HG02943 (cell line): ENCODE data around the gene MYCBP2.
"Not testable (repeated sequence)": the region's sequence is repeated elsewhere in the genome, so short reads cannot be mapped to it uniquely, and the experiment has no call there.

Source experiments
- ATAC-seq: cut with Tn5 transposase; IDR thresholded peaks from one replicate; pipeline ENCODE4 v1.9.1; 2021; ENCODE audit warnings: mild to moderate bottlenecking, low read depth, moderate library complexity; ENCODE audit not compliant: unreplicated experiment

MYCBP2 gene

DNA sequence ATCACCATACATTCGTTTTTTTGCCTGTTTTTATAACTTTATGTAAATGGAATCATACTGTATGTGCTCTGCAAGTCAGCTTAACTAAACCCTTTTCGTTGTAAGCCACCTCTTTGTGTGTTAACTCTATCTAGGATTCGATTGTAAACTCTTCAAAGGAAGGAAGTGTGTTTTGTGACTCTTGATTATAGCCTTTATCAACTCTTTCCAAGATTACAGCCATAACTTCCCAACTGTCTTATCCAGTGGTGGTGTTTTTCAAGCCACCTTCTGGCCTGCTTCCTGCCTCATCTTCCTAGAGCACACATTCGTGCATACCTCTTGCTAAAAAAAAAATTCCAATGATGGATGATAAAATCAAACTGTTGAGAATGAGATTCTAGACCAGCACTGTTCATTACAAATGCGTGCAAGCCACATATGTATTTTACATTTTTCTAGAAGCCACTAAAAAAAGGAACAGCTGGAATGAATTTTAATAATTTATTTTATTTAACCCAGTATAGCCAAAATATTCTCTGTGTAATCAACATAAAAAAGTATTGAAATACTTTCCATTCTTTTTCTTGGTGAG lies 287.9 kb downstream of the MYCBP2 start:
- ATAC-seq: no peak

DNA sequence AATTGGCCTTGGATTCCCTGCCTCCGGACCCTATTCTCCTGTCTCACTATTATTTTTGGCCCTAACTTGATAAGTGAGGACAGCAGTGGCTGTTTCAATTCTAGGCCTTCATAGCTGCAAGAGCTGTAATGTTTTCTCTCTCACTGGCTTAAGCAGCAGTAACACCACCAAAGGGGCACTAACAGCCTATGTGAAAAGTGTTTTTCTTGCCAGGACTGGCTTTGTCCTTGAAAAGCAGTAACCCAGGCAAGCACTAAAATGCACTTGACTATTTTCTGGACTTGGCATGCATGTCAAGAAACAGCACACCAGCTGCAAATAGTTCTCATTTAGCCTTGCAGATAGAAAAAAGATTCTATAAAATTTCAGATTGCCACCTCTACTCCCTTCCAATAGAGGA lies 290.6 kb downstream of the MYCBP2 start:
- no peak for ATAC-seq

GRCh38 chr13:77034881-77035280 lies 292.0 kb downstream of the MYCBP2 start:
- ATAC-seq: no peak

GRCh38 chr13:77033717-77034302 lies 293.1 kb downstream of the MYCBP2 start:
- no peak for ATAC-seq

GRCh38 chr13:77031656-77032243 lies 295.1 kb downstream of the MYCBP2 start:
- no peak for ATAC-seq

DNA sequence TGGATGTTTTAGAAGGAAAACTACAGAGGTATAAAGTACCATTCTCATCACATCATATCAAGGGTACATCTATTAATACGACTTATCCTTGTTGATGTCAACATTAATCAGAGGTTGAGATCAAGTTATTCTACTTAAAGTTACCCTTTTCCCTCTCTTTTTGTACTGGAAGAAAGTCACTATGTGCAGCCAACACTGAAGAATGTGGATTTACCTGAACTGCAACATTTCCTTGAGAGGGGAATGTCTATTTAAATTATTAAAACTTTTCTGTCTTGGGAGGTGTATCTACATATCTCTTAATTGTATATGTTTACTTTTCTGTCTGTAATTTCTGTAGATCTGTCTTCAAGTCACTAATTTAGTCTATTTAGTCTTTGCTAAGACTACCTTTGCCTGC lies 297.5 kb downstream of the MYCBP2 start:
- no peak for ATAC-seq

GRCh38 chr13:77028202-77028601 lies 298.7 kb downstream of the MYCBP2 start:
- ATAC-seq: no peak

DNA sequence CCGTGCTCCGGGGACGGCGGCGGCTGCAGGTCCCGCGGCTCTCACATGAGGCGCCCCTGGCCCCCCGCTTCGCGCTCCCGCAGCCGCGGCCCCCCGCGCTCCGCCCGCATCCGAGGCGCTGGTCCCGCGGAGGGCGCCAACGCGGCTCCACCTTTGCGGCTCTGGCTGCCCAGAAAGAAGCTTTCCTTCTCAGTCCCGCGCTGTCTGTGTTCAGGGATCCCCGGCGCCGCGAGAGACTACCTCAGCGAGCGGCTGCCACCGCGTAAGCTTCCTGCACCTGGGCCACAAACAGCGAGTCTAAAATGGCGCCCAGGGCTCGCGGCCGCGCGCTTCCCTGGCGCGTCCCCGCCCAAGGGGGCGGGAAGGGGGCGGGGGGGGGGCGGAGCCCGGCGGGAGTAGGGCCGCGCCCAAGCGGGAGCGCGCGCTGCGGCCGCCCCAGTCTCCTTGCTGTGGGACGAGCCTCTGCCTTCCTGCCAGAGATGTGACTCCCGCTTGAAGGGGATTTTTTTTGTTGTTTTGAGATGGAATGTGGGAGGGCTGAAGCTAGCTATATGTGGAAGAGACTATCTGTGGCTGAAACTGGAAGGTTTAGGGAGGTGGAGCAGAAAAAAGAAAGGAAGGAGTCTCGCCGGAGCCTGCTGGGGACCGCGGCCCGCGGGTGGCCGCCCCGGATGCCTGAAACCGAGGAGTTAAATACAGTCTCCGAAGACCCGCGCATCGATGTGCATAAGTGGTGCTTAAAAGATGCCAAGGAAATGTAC lies 299.9 kb downstream of the MYCBP2 start, which contains the start of gene FBXL3:
Gene FBXL3, minus strand, starts transcription at position 299 of the 761 bp plus-strand sequence. CDS start 5,299 bp downstream, outside the sequence.
- ATAC-seq: peak; percentile 60

DNA sequence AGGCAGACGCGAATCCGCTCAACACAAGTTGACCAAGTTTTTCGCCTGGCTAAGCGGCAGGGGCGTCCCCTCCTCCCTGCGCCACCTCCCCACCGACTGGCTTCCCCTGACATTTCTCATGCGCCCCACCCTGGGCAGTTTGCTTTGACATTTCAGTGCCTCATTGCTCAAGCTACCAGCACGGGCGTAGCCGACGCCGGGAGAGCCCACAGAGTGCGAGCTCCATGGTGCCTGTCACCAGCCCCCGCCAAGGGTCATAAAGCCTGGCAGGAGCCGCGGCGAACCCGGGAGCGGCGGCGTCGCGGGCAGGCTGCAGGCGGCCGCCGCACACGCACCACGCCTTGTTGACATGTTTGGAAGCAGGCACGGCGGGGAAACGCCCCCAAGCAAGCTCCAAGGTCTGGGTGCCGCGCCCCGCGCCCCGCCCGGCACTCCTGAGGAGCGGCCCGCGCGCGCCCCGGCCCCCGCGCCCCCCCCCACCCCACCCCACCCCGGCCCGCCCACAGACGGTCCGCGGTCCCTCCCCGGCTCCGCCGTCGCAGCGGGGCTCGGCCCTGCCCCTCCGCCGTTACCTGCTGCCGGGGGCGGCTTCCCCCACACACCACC lies 300.5 kb downstream of the MYCBP2 start:
- peak; percentile 48 for ATAC-seq

GRCh38 chr13:77022341-77022740 lies 304.6 kb downstream of the MYCBP2 start:
- no peak for ATAC-seq

GRCh38 chr13:77019756-77020155 lies 307.1 kb downstream of the MYCBP2 start:
- ATAC-seq: no peak

DNA sequence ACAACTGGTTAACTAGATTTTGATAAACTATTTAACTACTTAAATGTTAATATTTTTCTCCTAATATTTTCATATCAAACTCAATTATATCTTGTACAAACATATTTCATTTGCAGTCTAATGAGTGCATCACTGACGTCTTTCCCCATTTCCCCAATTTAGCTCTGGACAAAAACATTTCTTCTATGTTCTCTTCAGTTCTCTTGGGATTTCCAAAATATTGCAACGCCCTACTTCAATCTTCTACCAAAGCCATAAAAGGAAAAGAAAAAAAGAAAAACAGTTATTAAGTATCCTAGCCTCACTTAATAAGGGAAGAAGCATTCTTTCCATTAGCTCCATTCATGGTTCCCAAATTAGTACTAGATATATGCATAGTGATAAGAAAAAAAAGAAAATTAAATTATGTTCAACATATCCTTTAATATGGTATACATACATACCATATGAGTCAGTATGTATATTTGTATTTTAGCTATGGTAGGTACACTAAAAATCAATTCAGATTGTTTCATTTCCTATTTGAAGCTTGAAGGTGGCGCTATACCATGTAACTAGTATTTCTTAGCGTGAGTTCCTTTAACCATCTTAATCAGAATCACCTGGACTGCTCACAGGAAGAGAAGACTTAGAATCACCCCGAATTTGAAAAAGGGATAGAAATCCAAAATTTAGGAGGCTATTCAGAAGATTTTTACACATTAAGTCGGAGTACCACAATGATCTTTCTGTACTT lies 309.8 kb downstream of the MYCBP2 start:
- ATAC-seq: no peak

DNA sequence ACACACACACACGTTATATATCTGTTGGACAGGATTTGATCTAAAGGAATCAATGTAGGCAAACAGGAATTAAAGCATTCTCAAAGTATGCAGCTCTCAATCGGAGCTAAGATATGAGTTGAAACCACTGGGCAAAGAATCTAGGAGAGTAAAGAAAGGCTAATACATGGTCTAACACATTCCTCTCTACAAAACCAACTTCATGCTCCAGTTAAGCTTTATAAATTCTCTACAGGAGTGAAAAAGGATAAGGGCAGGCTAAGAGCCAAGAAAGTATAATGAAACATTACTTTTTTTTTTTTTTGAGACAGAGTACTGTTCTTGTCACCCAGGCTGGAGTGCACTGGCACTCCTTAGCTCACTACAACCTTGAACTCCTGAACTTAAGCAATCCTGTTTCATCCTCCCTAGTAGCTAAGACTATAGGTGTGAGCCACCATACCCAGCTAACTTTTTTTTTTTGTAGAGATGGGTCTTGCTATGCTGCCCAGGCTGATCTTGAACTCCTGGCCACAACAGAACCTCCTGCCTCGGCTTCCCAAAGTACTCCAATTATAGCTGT lies 310.6 kb downstream of the MYCBP2 start:
- ATAC-seq: no peak

- ATAC-seq: no peak
Observed at GRCh38 chr13:77014906-77015685, 311.8 kb downstream of the MYCBP2 start.

DNA sequence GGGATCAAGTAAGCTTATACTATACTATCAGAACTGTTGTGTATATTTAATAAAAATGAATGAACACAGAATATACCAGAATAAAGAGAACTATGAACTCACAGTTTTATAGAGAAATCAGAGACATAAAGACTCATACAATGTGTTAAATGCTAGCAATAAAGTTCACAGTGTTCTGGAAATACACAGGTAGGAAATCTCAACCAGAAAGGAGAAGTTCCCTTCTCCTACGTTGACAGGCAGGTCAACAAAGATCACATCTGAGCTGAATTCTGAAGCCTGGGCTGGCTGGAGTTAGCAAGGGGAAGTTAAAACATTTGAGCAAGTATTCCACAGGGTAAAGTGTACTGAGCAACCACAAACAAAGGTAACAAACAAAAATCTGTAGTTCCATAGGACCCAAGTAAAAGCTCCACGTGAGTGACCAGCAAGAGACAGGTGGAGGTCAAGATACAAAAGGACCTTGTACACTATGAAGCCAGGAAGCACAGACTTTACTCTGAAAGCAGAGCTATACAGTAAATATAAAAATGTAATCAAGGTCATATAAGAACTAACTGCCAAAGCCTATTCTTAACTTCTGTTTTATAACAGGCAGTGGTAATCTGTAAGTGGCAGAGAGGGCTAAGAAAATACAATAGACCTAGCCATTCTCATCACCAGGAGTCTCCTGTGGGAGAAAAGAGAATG lies 312.9 kb downstream of the MYCBP2 start:
- ATAC-seq: no peak

- ATAC-seq: not testable (repeated sequence)
Observed at GRCh38 chr13:77009719-77010118, 317.2 kb downstream of the MYCBP2 start.

GRCh38 chr13:77009011-77009410 lies 317.9 kb downstream of the MYCBP2 start:
- ATAC-seq: no peak

- not testable (repeated sequence) for ATAC-seq
Observed at GRCh38 chr13:77008337-77008736, 318.6 kb downstream of the MYCBP2 start.
